Erythroblast (primary cell): ENCODE measurements around the gene RAB22A.

Source experiments
- DNase-seq, 2 experiments: peaks; one replicate each; lab custom pipeline; 2025; lab: John Stamatoyannopoulos, UW
- GATA1 ChIP-seq: IDR thresholded peaks from 2 replicates; pipeline ENCODE4 v1.6.1; 2011; ENCODE audit warnings: low read depth, mild to moderate bottlenecking, control low read depth, low read length, moderate library complexity
- POLR2A ChIP-seq: IDR thresholded peaks from 2 replicates; pipeline ENCODE4 v1.6.1; 2011; ENCODE audit warnings: mild to moderate bottlenecking, low read length

The RAB22A gene

GRCh38 chr20:58309591-58310290 is at the start of gene RAB22A:
TSS of gene RAB22A (plus strand) at chr20:58309715. CDS start at chr20:58309977, 262 bp downstream.
- TF ChIP-seq GATA1 (no peak), POLR2A (peak; percentile 77)

GRCh38 chr20:58260006-58260405 is 49.5 kb upstream of the RAB22A start:
- DNase-seq: no peak
- TF ChIP-seq POLR2A: no peak

More at GRCh38 chr20:58309591-58310290, at the start of gene RAB22A:
- DNase-seq: peak; percentile 89 to 95

- TF ChIP-seq GATA1 (no peak), POLR2A (no peak)
- DNase-seq: no peak
Measured at GRCh38 chr20:58261660-58262059, 47.9 kb upstream of the RAB22A start.

GRCh38 chr20:58264271-58264670 is 45.2 kb upstream of the RAB22A start:
- DNase-seq: no peak
- TF ChIP-seq GATA1 (no peak), POLR2A (no peak)

- no peak for DNase-seq
- TF ChIP-seq POLR2A: no peak
- TF ChIP-seq GATA1: no peak
Measured at GRCh38 chr20:58267389-58268215, 41.9 kb upstream of the RAB22A start.

- TF ChIP-seq POLR2A (no peak), GATA1 (no peak)
- no peak for DNase-seq
Measured at GRCh38 chr20:58268421-58268821, 41.1 kb upstream of the RAB22A start.

- no peak for DNase-seq
Measured at GRCh38 chr20:58268936-58269619, 40.4 kb upstream of the RAB22A start.

GRCh38 chr20:58271606-58272351 is 37.7 kb upstream of the RAB22A start:
- TF ChIP-seq POLR2A (no peak), GATA1 (no peak)
- DNase-seq: no peak

More at GRCh38 chr20:58268936-58269619, 40.4 kb upstream of the RAB22A start:
- TF ChIP-seq GATA1: no peak
- no peak for TF ChIP-seq POLR2A

GRCh38 chr20:58274384-58274783 is 35.1 kb upstream of the RAB22A start:
- DNase-seq: no peak
- TF ChIP-seq GATA1 (no peak), POLR2A (no peak)

GRCh38 chr20:58277107-58277506 is 32.4 kb upstream of the RAB22A start:
- TF ChIP-seq POLR2A (no peak), GATA1 (no peak)
- no peak for DNase-seq

- DNase-seq: no peak
Measured at GRCh38 chr20:58277578-58278472, 31.7 kb upstream of the RAB22A start.

GRCh38 chr20:58286729-58287128 is 22.8 kb upstream of the RAB22A start:
- TF ChIP-seq GATA1 (no peak), POLR2A (no peak)
- no peak for DNase-seq

More at GRCh38 chr20:58277578-58278472, 31.7 kb upstream of the RAB22A start:
- TF ChIP-seq GATA1 (no peak), POLR2A (no peak)
